Measurements from ENCODE around the gene CDCA7. TPM values are rescaled to one million over a fixed set of nuclear protein-coding genes. Genes with fewer than 3 reads are reported as not detected.

The CDCA7 gene
- polyA plus RNA-seq, 1 of the 3 experiments (the other 2 are of a cell fraction), result 19.1 TPM

DNA sequence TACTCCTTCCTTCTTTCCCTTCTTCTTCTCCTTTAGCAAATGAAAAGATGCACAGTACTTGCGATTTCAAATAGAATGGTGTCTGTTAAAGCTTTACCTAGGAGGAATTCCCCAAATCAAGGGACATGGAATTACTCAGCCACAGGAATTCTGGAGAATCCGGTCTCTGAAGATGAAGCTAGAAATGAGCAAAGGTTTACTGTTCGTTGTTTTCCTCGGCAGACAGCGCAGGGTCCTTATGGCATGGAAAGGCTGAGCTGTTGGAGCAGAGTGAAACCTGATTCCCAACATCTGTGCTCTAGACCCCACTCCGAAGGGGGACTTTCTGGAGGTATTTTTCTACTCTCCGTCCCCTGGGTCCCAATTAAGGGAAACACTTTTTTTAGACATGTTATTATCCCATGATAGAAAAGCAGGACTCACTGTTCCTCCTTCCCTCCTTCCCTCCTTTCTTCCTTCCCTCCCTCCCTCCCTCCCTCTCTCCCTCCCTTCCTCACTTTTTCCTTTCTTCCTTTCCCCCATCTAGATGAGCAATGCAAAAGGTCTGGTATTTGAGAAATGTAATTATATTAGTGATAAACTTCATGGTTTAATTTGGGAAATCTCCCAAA lies 47.1 kb downstream of the CDCA7 start:
- Histone ChIP-seq H3K9me3 (no peaks in the 10 kb centered on the region), H3K4me2 (peak overlapping the region; percentile 77), H3K9ac (no peak overlapping the region), H3K4me1 (ENCODE audit: control insufficient read depth in 1 of 2, insufficient read depth in 2 of 2, low read depth in 1 of 2, low read length in 1 of 2) (peaks cover 0 to 7% of the 10 kb centered on the region in 2 experiments; a peak in 1 of 4 replicates), H3K4me3 (ENCODE audit: low read depth in 2 of 2, low read length in 1 of 2) (peak overlapping the region; percentile 29 to 55; a peak in 3 of 4 replicates), H3K27ac (ENCODE audit: low read depth in 2 of 2, low read length in 1 of 2) (no peak overlapping the region), H3K9me2 (no peaks in the 10 kb centered on the region), H2AFZ (ENCODE audit: low read depth) (peak overlapping the region; percentile 54; the same call in 1 of the 2 replicates), H3K27me3 (ENCODE audit: insufficient read depth) (peaks cover 35% of the 10 kb centered on the region), H3F3A (replicated peaks; ENCODE audit: insufficient read depth) (no peaks in the 10 kb centered on the region), H3K79me2 (ENCODE audit: insufficient read depth) (no peaks in the 10 kb centered on the region), H4K20me1 (ENCODE audit: insufficient read depth) (no peaks in the 10 kb centered on the region), H3K36me3 (replicated peaks in 1 of 2; ENCODE audit: control insufficient read depth in 1 of 2, insufficient read depth in 2 of 2, low read length in 1 of 2) (no peaks in the 10 kb centered on the region)
- WGBS (ENCODE audit: low lambda C conversion rate), result 28% methylated on average over 7 of the region's 7 CpGs
- no peak for DNase-seq
- ChIA-PET CTCF (interaction anchor here (0.5 to 6.5 kb wide), 32 partner anchors 10 to 1054 kb away, joined by 3 to 103 read pairs (median 5); no protein-coding TSS in a partner anchor), POLR2A (interaction anchor here (1.2 kb wide), 1 partner anchor 47 kb away, joined by 4 read pairs; no protein-coding TSS in a partner anchor)
- no peak for TF ChIP-seq TEAD4 (IDR thresholded peaks at IDR 0.05; ENCODE audit: borderline replicate concordance, insufficient read depth)
- no peak for TF ChIP-seq ELF1 (IDR thresholded peaks at IDR 0.05)
- no peak for TF ChIP-seq GABPA (IDR thresholded peaks at IDR 0.05; ENCODE audit: low read depth)
- no peak for TF ChIP-seq FOSL2 (IDR thresholded peaks at IDR 0.05; ENCODE audit: borderline replicate concordance, low read depth)
- TF ChIP-seq, protein P1, sequence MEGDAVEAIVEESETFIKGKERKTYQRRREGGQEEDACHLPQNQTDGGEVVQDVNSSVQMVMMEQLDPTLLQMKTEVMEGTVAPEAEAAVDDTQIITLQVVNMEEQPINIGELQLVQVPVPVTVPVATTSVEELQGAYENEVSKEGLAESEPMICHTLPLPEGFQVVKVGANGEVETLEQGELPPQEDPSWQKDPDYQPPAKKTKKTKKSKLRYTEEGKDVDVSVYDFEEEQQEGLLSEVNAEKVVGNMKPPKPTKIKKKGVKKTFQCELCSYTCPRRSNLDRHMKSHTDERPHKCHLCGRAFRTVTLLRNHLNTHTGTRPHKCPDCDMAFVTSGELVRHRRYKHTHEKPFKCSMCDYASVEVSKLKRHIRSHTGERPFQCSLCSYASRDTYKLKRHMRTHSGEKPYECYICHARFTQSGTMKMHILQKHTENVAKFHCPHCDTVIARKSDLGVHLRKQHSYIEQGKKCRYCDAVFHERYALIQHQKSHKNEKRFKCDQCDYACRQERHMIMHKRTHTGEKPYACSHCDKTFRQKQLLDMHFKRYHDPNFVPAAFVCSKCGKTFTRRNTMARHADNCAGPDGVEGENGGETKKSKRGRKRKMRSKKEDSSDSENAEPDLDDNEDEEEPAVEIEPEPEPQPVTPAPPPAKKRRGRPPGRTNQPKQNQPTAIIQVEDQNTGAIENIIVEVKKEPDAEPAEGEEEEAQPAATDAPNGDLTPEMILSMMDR (IDR thresholded peaks at IDR 0.05), result no peak
- TF ChIP-seq, protein P2, sequence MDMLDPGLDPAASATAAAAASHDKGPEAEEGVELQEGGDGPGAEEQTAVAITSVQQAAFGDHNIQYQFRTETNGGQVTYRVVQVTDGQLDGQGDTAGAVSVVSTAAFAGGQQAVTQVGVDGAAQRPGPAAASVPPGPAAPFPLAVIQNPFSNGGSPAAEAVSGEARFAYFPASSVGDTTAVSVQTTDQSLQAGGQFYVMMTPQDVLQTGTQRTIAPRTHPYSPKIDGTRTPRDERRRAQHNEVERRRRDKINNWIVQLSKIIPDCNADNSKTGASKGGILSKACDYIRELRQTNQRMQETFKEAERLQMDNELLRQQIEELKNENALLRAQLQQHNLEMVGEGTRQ (IDR thresholded peaks at IDR 0.05; ENCODE audit: borderline replicate concordance, low read depth, low read length), result no peak
- TF ChIP-seq TCF12 (IDR thresholded peaks at IDR 0.05), result no peak
- no peak for TF ChIP-seq POLR2AphosphoS5 (IDR thresholded peaks at IDR 0.05; ENCODE audit: low read depth, low read length)
- TF ChIP-seq NRF1 (IDR thresholded peaks at IDR 0.05; ENCODE audit: low read depth, low read length), result no peak
- no peak for TF ChIP-seq TAF1 (IDR thresholded peaks at IDR 0.05; ENCODE audit: borderline replicate concordance, low read depth, low read length)
- TF ChIP-seq YY1 (IDR thresholded peaks at IDR 0.05; ENCODE audit: low read depth), result no peak
- TF ChIP-seq CHD2 (IDR thresholded peaks at IDR 0.05; ENCODE audit: low read length, partially characterized antibody), result no peak
- TF ChIP-seq NFIC (IDR thresholded peaks at IDR 0.05; ENCODE audit: borderline replicate concordance), result no peak
- no peak for TF ChIP-seq MXI1 (IDR thresholded peaks at IDR 0.05; ENCODE audit: low read depth, low read length)
- TF ChIP-seq, protein P3, sequence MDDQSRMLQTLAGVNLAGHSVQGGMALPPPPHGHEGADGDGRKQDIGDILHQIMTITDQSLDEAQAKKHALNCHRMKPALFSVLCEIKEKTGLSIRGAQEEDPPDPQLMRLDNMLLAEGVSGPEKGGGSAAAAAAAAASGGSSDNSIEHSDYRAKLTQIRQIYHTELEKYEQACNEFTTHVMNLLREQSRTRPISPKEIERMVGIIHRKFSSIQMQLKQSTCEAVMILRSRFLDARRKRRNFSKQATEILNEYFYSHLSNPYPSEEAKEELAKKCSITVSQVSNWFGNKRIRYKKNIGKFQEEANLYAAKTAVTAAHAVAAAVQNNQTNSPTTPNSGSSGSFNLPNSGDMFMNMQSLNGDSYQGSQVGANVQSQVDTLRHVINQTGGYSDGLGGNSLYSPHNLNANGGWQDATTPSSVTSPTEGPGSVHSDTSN (IDR thresholded peaks at IDR 0.05), result no peak
- no peak for TF ChIP-seq EZH2phosphoT487 (IDR thresholded peaks at IDR 0.05; ENCODE audit: borderline replicate concordance, low read depth)
